GM12873 (cell line): ENCODE measurements around the gene RPL32.

ENCODE experiments used
- CTCF ChIP-seq: IDR thresholded peaks from 2 replicates; pipeline ENCODE4 v1.5.1; 2012; ENCODE audit warnings: low read depth, mild to moderate bottlenecking, moderate library complexity, low read length, control low read depth; ENCODE audit not compliant: insufficient read depth; ENCODE audit errors: missing control alignments

Gene RPL32

DNA sequence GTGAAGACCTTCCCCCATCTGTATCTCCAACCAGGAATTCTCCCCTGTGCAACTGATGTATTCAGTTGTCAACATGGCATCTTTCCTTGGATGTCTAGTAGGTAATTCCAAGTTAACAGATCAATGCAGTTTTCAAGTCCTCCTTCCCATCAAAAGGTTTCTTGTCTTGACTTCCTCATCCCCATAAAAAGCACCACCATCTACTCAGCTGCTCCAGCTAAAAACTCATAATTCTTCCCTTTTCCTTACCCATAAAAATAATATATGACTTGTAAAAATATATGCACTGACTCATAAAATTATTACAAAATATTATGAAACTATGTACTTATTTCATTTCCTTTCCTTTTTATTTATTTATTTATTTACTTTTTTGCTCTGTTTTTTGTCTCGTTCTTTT lies 49.9 kb downstream of the RPL32 start:
- TF ChIP-seq CTCF, result no peak

DNA sequence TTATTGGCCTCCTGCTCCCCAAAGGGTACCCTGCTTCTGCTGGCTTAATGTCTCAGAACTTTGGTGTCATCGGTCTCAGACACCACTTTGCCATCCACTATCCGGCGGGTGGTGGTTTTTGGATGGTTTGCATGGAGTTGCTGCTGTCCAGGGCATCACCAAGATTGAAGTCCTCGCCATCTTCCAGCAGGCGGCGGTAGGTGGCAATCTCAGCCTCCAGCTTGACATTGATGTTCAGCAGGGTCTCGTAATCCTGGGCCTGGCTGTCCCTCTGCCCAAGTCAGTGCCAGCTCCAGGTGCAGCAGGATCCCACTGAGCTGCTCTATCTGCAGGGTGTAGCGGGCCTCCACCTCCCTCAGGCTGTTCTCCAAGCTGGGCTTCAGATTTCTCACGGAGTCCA lies 54.0 kb downstream of the RPL32 start:
- TF ChIP-seq CTCF, result peak; percentile 71

DNA sequence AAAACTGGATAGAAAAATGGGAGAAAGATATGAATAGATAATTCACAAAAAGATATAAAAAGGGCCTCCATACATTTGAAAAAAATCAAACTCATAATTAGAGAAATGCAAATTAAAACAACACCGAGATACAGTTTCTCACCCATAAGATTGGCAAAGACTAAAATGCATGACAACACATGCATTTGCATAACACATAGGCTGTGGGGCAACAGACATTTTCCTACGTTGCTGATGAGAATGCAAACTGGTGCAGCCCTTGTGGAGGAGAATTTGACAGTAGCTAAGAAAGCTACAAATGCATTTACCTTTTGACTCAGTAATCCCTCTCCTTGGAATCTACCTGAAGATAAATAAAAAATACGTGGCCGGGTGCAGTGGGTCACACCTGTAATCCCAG lies 56.3 kb downstream of the RPL32 start:
- no peak for TF ChIP-seq CTCF
